ENCODE measurements around the gene DDIT4L.
A peak's percentile ranks its signal among the peaks of the same experiment; 100 is the strongest.

Gene DDIT4L

DNA sequence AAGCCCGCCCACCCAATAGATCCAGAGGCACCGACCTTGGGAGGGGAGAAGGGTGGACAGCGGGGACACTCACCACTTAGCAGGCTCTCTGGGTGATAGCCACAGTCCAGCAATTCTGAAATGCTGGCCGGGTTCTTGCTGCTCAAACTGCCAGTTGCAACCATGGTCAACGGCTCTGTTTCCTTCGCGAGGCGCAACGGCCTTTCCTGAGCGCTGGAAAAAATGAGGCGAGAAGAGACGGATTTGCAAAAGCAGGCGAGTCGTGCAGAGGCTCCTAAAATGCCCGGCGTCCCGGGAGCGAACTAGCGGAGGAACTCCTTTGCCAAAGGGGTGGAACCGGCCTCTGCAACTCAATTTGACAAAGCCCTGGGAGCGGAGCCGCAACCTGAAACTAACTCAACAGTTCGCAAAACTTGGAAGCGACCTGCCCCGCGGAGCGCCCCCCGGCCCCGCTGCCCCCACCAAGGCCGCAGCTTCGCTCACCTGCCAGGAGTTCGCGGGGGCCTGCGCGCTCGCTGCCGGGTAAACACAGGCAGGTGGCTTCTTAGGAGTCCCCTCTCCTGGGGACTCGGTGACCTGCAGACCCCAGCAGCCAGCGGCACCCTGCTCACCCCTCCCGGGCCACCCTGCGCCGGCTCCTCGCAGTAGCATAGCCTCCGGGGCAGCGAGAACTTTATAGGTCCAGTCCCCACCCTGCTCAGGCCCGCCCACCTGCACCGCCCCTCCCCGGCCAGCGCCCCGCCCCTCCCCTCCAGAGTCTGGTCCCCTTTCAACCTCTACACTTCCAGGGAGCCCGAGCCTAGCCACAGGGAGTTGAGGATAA, at the start of gene DDIT4L:
Gene DDIT4L, minus strand, starts transcription at position 649 of the 823 bp plus-strand sequence. Its CDS starts 485 bp downstream, at position 164.
- TF ChIP-seq, protein P1, sequence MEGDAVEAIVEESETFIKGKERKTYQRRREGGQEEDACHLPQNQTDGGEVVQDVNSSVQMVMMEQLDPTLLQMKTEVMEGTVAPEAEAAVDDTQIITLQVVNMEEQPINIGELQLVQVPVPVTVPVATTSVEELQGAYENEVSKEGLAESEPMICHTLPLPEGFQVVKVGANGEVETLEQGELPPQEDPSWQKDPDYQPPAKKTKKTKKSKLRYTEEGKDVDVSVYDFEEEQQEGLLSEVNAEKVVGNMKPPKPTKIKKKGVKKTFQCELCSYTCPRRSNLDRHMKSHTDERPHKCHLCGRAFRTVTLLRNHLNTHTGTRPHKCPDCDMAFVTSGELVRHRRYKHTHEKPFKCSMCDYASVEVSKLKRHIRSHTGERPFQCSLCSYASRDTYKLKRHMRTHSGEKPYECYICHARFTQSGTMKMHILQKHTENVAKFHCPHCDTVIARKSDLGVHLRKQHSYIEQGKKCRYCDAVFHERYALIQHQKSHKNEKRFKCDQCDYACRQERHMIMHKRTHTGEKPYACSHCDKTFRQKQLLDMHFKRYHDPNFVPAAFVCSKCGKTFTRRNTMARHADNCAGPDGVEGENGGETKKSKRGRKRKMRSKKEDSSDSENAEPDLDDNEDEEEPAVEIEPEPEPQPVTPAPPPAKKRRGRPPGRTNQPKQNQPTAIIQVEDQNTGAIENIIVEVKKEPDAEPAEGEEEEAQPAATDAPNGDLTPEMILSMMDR (IDR thresholded peaks at IDR 0.05; ENCODE audit: low read depth, low read length, missing control alignments): no peak
- no peak for DNase-seq (ENCODE audit: low read depth)
- H3K4me3 ChIP-seq (ENCODE audit: low read depth, low read length): no peak within 1 kb of the TSS

GRCh38 chr4:100240008-100240407, 49.7 kb upstream of the DDIT4L start:
- DNase-seq (ENCODE audit: low read depth): no peak
- no peak overlapping the region for H3K4me3 ChIP-seq (ENCODE audit: low read depth, low read length)
- TF ChIP-seq, protein P1 (IDR thresholded peaks at IDR 0.05; ENCODE audit: low read depth, low read length, missing control alignments): no peak

DNA sequence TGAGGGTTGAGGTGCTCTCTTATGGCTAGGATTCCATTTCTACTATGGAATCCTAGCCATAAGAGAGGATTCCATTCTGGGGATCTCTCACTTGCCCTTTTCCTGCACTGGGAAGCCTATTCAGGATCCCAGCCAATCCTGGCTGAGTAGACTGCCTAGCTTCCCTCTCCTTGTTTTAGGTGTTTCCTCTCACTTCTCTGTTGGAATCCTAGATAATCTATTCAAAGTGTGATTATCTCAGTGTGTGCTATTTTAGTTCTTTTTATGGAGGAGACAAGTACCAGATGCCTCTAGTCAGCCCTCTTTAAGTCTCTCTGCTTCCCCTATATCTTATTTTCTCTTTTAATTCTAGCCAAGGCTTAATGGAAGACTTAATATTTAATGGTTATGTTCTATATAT, 34.5 kb upstream of the DDIT4L start:
- TF ChIP-seq, protein P1 (IDR thresholded peaks at IDR 0.05; ENCODE audit: low read depth, low read length, missing control alignments): no peak
- H3K4me3 ChIP-seq (ENCODE audit: low read depth, low read length): no peak overlapping the region
- DNase-seq (ENCODE audit: low read depth): no peak

DNA sequence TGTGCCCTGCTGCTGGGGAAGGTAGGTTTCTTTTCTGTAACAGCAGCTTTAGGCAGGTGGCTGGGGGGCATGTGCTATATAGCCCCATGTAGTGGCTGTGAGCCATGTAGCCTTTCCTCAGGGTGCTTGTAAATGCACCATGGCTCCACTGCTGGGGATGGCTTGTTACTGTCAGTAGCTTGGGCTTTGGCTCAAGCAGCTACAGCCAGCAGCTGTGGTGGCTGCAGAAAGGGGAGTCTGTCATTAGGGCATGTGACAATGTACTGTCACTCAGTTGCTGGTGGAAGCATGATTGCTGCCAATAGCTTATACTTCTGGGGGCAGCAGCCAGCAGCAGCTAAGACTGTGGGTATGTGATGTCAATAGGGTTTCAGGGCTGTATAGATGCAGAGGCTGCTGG, 33.9 kb upstream of the DDIT4L start:
- no peak overlapping the region for H3K4me3 ChIP-seq (ENCODE audit: low read depth, low read length)
- DNase-seq (ENCODE audit: low read depth): no peak

GRCh38 chr4:100208964-100209363, 18.7 kb upstream of the DDIT4L start:
- no peak overlapping the region for H3K4me3 ChIP-seq (ENCODE audit: low read depth, low read length)
- TF ChIP-seq, protein P1 (IDR thresholded peaks at IDR 0.05; ENCODE audit: low read depth, low read length, missing control alignments): no peak
- DNase-seq (ENCODE audit: low read depth): peak; percentile 1

More for the DNA sequence above, 33.9 kb upstream of the DDIT4L start:
- TF ChIP-seq, protein P1 (IDR thresholded peaks at IDR 0.05; ENCODE audit: low read depth, low read length, missing control alignments): no peak

- TF ChIP-seq, protein P1 (IDR thresholded peaks at IDR 0.05; ENCODE audit: low read depth, low read length, missing control alignments): no peak
- H3K4me3 ChIP-seq (ENCODE audit: low read depth, low read length): no peak overlapping the region
- no peak for DNase-seq (ENCODE audit: low read depth)
Observed at GRCh38 chr4:100208459-100208858, 18.2 kb upstream of the DDIT4L start.

DNA sequence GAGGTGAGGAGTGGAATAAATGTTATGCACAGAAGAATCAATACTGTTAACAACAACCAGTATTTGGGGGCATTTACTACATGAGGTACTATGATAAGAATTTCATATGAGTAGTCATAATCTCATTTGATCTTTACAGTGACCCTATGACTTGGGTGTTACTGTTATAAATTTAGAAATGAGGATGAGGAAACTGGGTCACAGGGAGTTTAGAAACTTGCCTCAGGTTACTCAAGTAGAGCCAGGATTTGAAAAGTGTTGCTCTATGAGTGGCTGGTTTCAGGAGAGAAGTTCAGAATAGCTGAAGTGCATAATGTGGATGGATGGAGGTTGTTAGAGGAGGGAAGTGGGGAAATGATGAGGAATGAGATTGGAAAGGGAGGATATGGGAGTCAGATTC, 16.6 kb upstream of the DDIT4L start:
- no peak for DNase-seq (ENCODE audit: low read depth)
- TF ChIP-seq, protein P1 (IDR thresholded peaks at IDR 0.05; ENCODE audit: low read depth, low read length, missing control alignments): no peak
- no peak overlapping the region for H3K4me3 ChIP-seq (ENCODE audit: low read depth, low read length)
